BE2C (cell line): Measurements from ENCODE around the gene RAB1A. TPM values are rescaled to one million over a fixed set of nuclear protein-coding genes. Genes with fewer than 3 reads are reported as not detected.
A peak's percentile ranks its signal among the peaks of the same experiment; 100 is the strongest.
"Not testable (repeated sequence)": the region's sequence is repeated elsewhere in the genome, so short reads cannot be mapped to it uniquely, and the experiment has no call there.

ENCODE experiments used
- DNase-seq: peaks from one replicate; pipeline ENCODE4 v3.0.0-alpha.2; 2020
- H3K27me3 ChIP-seq: fragments of 250-450 bp; sonication (Bioruptor Pico); 2 replicates; pipeline ENCODE4 v1.5.1; 2020; ENCODE audit warnings: mild to moderate bottlenecking
- H3K36me3 ChIP-seq: fragments of 250-450 bp; sonication (Bioruptor Pico); 2 replicates; pipeline ENCODE4 v1.5.1; 2020; ENCODE audit warnings: mild to moderate bottlenecking
- H3K4me1 ChIP-seq: fragments of 250-450 bp; sonication (Bioruptor Pico); 2 replicates; pipeline ENCODE4 v1.5.1; 2020
- H3K4me3 ChIP-seq: 2 replicates; pipeline ENCODE4 v1.5.1; 2011; ENCODE audit warnings: low read depth, low read length
- H3K9me3 ChIP-seq: fragments of 250-450 bp; sonication (Bioruptor Pico); 2 replicates; pipeline ENCODE4 v1.5.1; 2020
- polyA plus RNA-seq: library from polyadenylated mRNA; unstranded; fragments of >200 nt; gene quantifications from one replicate; pipeline ENCODE4 v1.2.1, GENCODE V29; 2012; ENCODE audit warnings: low read depth, missing spikeins; ENCODE audit not compliant: insufficient read length, insufficient read depth
- TF ChIP-seq, protein P1 (sequence below): IDR thresholded peaks from 2 replicates; pipeline ENCODE4 v1.5.1; 2012; ENCODE audit warnings: mild to moderate bottlenecking, low read depth, low read length

Gene RAB1A
- 60.8 TPM for polyA plus RNA-seq

GRCh38 chr2:65129826-65130663 lies at the start of gene RAB1A:
Gene RAB1A, minus strand, starts transcription at chr2:65130106. Its CDS starts 191 bp downstream, at chr2:65129915.
- Histone ChIP-seq H3K4me3 (peak within 1 kb of the TSS; percentile 86), H3K9me3 (no peaks in the 10 kb centered on the region), H3K4me1 (no peaks in the 10 kb centered on the region), H3K27me3 (no peaks in the 10 kb centered on the region), H3K36me3 (no peaks in the 10 kb centered on the region)
- peak; percentile 96 for DNase-seq
- TF ChIP-seq, protein P1, sequence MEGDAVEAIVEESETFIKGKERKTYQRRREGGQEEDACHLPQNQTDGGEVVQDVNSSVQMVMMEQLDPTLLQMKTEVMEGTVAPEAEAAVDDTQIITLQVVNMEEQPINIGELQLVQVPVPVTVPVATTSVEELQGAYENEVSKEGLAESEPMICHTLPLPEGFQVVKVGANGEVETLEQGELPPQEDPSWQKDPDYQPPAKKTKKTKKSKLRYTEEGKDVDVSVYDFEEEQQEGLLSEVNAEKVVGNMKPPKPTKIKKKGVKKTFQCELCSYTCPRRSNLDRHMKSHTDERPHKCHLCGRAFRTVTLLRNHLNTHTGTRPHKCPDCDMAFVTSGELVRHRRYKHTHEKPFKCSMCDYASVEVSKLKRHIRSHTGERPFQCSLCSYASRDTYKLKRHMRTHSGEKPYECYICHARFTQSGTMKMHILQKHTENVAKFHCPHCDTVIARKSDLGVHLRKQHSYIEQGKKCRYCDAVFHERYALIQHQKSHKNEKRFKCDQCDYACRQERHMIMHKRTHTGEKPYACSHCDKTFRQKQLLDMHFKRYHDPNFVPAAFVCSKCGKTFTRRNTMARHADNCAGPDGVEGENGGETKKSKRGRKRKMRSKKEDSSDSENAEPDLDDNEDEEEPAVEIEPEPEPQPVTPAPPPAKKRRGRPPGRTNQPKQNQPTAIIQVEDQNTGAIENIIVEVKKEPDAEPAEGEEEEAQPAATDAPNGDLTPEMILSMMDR = peak; percentile 9; the same call in 1 of the 2 replicates

- Histone ChIP-seq H3K9me3 (no peaks in the 10 kb centered on the region), H3K27me3 (no peaks in the 10 kb centered on the region), H3K4me3 (no peak overlapping the region), H3K36me3 (no peaks in the 10 kb centered on the region), H3K4me1 (no peaks in the 10 kb centered on the region)
- no peak for DNase-seq
- TF ChIP-seq, protein P1 = no peak
These were observed 48.0 kb upstream of the RAB1A start for GRCh38 chr2:65177751-65178442.

- no peak overlapping the region for H3K4me3 ChIP-seq
- DNase-seq = no peak
- no peaks in the 10 kb centered on the region for H3K9me3 ChIP-seq
- no peaks in the 10 kb centered on the region for H3K36me3 ChIP-seq
- no peaks in the 10 kb centered on the region for H3K4me1 ChIP-seq
- TF ChIP-seq, protein P1 = no peak
- no peaks in the 10 kb centered on the region for H3K27me3 ChIP-seq
These were observed 46.1 kb upstream of the RAB1A start for GRCh38 chr2:65175894-65176530.

GRCh38 chr2:65174031-65174430 lies 44.1 kb upstream of the RAB1A start:
- not testable (repeated sequence) for H3K4me3 ChIP-seq, DNase-seq, H3K4me1 ChIP-seq, H3K36me3 ChIP-seq, H3K9me3 ChIP-seq, H3K27me3 ChIP-seq

- no peak overlapping the region for H3K4me3 ChIP-seq
- H3K4me1 ChIP-seq = no peaks in the 10 kb centered on the region
- no peaks in the 10 kb centered on the region for H3K27me3 ChIP-seq
- no peak for DNase-seq
- H3K36me3 ChIP-seq = no peaks in the 10 kb centered on the region
- TF ChIP-seq, protein P1 = no peak
- H3K9me3 ChIP-seq = no peaks in the 10 kb centered on the region
These were observed 43.3 kb upstream of the RAB1A start for GRCh38 chr2:65172994-65173790.

DNA sequence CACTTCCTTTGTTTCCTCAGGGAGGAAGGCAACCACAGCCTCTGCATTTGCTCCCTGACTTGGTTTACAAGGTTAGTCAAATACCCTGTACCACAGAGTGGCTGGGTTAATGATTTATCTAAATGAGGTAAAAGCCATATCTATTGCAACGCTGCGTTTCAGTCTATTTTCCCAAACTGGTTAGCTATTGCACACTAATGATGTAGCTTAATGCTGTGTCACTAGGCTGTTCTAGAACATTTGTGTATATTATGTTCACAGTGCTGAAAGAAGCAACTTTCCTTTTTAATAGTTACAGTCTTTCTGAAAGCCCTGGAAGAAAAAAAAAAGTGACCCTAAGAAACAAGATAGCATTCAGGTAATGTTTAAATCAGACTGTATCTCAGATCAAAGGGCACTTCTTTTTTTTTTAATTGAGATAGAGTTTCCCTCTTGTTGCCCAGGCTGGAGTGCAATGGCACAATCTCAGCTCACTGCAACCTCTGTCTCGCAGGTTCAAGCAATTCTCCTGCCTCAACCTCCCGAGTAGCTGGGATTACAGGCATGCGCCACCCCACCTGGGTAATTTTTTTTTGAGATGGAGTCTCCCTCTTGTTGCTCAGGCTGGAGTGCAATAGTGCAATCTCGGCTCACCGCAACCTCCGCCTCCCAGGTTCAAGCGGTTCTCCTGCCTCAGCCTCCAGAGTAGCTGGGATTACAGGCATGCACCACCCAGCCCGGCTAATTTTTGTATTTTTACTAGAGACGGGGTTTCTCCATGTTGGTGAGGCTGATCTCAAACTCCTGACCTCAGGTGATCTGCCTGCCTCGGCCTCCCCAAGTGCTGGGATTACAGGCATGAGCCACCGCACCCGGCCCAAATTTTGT lies 40.9 kb upstream of the RAB1A start:
- not testable (repeated sequence) for H3K4me1 ChIP-seq, DNase-seq, H3K4me3 ChIP-seq, H3K36me3 ChIP-seq, H3K9me3 ChIP-seq, H3K27me3 ChIP-seq
